Cardiac muscle cell (in vitro differentiated cells and primary cell): ENCODE results near the gene BRIP1. TPM values are rescaled to one million over a fixed set of nuclear protein-coding genes. Genes with fewer than 3 reads are reported as not detected.

Source experiments
- DNase-seq, 2 donors: peaks; one replicate each; pipeline versions ENCODE4 v3.0.0 to v3.0.0-alpha.2; 2010 to 2017; ENCODE audit warnings: low read depth in 1 of 2, low spot score in 1 of 2
- H3K27ac ChIP-seq: fragments of 200-600 bp; sonication (generic); 2 replicates; pipeline ENCODE4 v1.5.1; 2016
- H3K27me3 ChIP-seq: fragments of 200-600 bp; sonication (generic); 2 replicates; pipeline ENCODE4 v1.6.0; 2016; ENCODE audit warnings: control low read depth
- H3K36me3 ChIP-seq: fragments of 200-600 bp; sonication (generic); 2 replicates; pipeline ENCODE4 v1.5.1; 2016; ENCODE audit warnings: control low read depth
- H3K4me1 ChIP-seq: fragments of 200-600 bp; sonication (generic); 2 replicates; pipeline ENCODE4 v1.8.1; 2017; ENCODE audit warnings: low read depth, mild to moderate bottlenecking, mixed run types
- H3K4me3 ChIP-seq: fragments of 200-600 bp; sonication (generic); 2 replicates; pipeline ENCODE4 v1.5.1; 2016; ENCODE audit warnings: mild to moderate bottlenecking
- H3K9me3 ChIP-seq: fragments of 200-600 bp; sonication (generic); 2 replicates; pipeline ENCODE4 v1.5.1; 2017; ENCODE audit warnings: low read depth, mild to moderate bottlenecking, control low read depth
- polyA plus RNA-seq: library from polyadenylated mRNA; unstranded; fragments of >200 nt; fragmentation: Nextera tagmentation; extraction: Ambion mirVana; gene quantifications from 2 replicates; pipeline ENCODE4 v1.2.1, GENCODE V29; 2016
- total RNA-seq: library from RNA; depleted of rRNA; stranded (reverse); fragments of >200 nt; gene quantifications from 2 replicates; pipeline ENCODE4 v1.2.3, GENCODE V29; 2016
- TF ChIP-seq, protein P1 (sequence below): IDR thresholded peaks from 2 replicates; pipeline ENCODE4 v1.5.1; 2012; ENCODE audit warnings: low read depth, mild to moderate bottlenecking, low read length

The BRIP1 gene
- total and polyA plus RNA-seq, 2 experiments from 2014 or later = 3.1 to 9.2 TPM

GRCh38 chr17:61734466-61734865, 128.9 kb downstream of the BRIP1 start:
- H3K4me1 ChIP-seq = no peaks in the 10 kb centered on the region
- H3K4me3 ChIP-seq = no peak overlapping the region
- DNase-seq = no peak
- no peaks in the 10 kb centered on the region for H3K27me3 ChIP-seq
- no peaks in the 10 kb centered on the region for H3K9me3 ChIP-seq
- TF ChIP-seq, protein P1, sequence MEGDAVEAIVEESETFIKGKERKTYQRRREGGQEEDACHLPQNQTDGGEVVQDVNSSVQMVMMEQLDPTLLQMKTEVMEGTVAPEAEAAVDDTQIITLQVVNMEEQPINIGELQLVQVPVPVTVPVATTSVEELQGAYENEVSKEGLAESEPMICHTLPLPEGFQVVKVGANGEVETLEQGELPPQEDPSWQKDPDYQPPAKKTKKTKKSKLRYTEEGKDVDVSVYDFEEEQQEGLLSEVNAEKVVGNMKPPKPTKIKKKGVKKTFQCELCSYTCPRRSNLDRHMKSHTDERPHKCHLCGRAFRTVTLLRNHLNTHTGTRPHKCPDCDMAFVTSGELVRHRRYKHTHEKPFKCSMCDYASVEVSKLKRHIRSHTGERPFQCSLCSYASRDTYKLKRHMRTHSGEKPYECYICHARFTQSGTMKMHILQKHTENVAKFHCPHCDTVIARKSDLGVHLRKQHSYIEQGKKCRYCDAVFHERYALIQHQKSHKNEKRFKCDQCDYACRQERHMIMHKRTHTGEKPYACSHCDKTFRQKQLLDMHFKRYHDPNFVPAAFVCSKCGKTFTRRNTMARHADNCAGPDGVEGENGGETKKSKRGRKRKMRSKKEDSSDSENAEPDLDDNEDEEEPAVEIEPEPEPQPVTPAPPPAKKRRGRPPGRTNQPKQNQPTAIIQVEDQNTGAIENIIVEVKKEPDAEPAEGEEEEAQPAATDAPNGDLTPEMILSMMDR = no peak
- no peak overlapping the region for H3K27ac ChIP-seq
- no peaks in the 10 kb centered on the region for H3K36me3 ChIP-seq

- no peak for DNase-seq
- Histone ChIP-seq H3K36me3 (no peaks in the 10 kb centered on the region), H3K27me3 (no peaks in the 10 kb centered on the region), H3K4me1 (no peaks in the 10 kb centered on the region), H3K27ac (no peak overlapping the region), H3K4me3 (no peak overlapping the region), H3K9me3 (no peaks in the 10 kb centered on the region)
- TF ChIP-seq, protein P1 = no peak
Measured at GRCh38 chr17:61734012-61734411, 129.3 kb downstream of the BRIP1 start.

- H3K9me3 ChIP-seq = no peaks in the 10 kb centered on the region
- no peaks in the 10 kb centered on the region for H3K36me3 ChIP-seq
- no peaks in the 10 kb centered on the region for H3K27me3 ChIP-seq
- H3K27ac ChIP-seq = no peak overlapping the region
- TF ChIP-seq, protein P1 = no peak
- H3K4me3 ChIP-seq = no peak overlapping the region
- no peak for DNase-seq
- no peaks in the 10 kb centered on the region for H3K4me1 ChIP-seq
Measured at GRCh38 chr17:61733021-61733420, 130.3 kb downstream of the BRIP1 start.

DNA sequence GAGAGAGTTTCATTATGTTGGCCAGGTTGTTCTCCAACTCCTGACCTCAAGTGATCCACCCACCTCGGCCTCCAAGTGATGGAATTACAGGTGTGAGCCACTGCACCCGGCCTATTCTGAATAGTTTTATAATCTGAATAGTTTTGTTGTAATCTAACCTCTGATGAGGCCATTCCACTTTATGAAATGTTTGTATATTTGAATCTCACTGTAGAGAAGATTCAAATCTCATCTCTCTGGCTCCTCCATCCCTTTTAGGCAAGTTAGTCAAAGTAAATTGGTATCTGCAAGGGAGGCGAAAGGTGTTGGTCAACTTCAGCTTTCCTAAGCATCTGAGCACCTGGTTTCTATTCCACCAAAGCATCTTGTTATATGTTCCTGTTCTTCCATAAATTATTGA, 131.2 kb downstream of the BRIP1 start:
- Histone ChIP-seq H3K27me3 (no peaks in the 10 kb centered on the region), H3K36me3 (no peaks in the 10 kb centered on the region), H3K27ac (no peak overlapping the region), H3K4me3 (no peak overlapping the region), H3K4me1 (no peaks in the 10 kb centered on the region), H3K9me3 (no peaks in the 10 kb centered on the region)
- DNase-seq = no peak
- TF ChIP-seq, protein P1 = no peak

- Histone ChIP-seq H3K4me1 (no peaks in the 10 kb centered on the region), H3K9me3 (no peaks in the 10 kb centered on the region), H3K27me3 (no peaks in the 10 kb centered on the region), H3K4me3 (no peak overlapping the region), H3K36me3 (no peaks in the 10 kb centered on the region), H3K27ac (no peak overlapping the region)
- DNase-seq = no peak
- TF ChIP-seq, protein P1 = no peak
Measured at GRCh38 chr17:61731330-61731729, 132.0 kb downstream of the BRIP1 start.
